ENCODE data around the gene HAAO. TPM values are rescaled to one million over a fixed set of nuclear protein-coding genes. Genes with fewer than 3 reads are reported as not detected.

Gene HAAO
- total RNA-seq, 1 experiment from 2014 or later, result 6.6 TPM

DNA sequence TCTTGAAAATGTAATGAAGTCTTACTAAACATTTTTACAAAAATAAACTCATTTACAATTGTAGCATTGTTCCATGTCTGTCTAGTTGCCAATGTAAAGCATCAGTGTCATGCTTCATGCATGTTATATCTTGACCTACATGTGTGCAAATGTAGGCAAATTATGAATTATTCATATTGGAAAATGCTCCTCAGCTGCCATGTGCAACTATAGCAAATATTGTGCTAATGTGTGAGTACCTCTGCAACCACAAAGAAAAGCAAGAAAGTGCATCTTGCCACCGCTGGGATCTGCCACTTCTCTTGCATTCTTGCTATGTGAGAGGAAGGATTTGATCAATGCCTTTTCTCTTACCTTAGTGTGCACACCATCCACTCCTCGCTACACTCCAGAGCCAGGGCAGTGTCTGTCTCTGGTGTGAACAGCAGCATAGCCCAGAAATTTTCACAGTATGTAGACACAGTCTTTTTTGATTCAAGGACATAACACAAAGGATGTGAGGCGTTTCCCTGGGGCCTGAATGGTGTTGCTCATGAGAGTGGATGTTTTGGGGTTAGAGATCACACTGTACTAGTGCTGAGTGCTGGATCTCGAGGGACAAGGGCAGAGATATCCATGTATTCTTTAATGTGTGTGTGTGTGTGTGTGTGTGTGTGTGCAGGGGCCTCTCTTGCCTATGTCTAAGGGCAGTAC lies 47.6 kb upstream of the HAAO start:
- no peaks in the 10 kb centered on the region; a peak in 1 of 5 replicates for H3K9me3 Mint-ChIP-seq
- H2BK120ac ChIP-seq (ENCODE audit: low read depth, low read length, poor library complexity, severe bottlenecking), result no peak overlapping the region
- peaks cover 6 to 7% of the 10 kb centered on the region in 2 experiments for H3K4me1 Mint-ChIP-seq
- no peak overlapping the region for H3K4me3 Mint-ChIP-seq
- H4K91ac ChIP-seq (ENCODE audit: insufficient read length, low read depth, low read length), result no peak overlapping the region
- no peaks in the 10 kb centered on the region for H3K4me1 ChIP-seq (ENCODE audit: insufficient read depth, low read length)
- no peak for DNase-seq
- no peaks in the 10 kb centered on the region for H3K79me2 ChIP-seq (ENCODE audit: insufficient read depth, low read length)
- no peak overlapping the region for H3K9ac ChIP-seq (ENCODE audit: extremely low read depth, insufficient read length, low read length)
- no peak overlapping the region for H3K56ac ChIP-seq (ENCODE audit: insufficient read length, low read depth, low read length)
- H3K4me2 ChIP-seq (ENCODE audit: insufficient read depth, insufficient read length, low read length), result no peak overlapping the region
- H3K18ac ChIP-seq (ENCODE audit: insufficient read length, low read depth, low read length), result no peak overlapping the region
- H3K27ac ChIP-seq (ENCODE audit: insufficient read length, low read depth, low read length), result no peak overlapping the region
- H2BK12ac ChIP-seq (ENCODE audit: insufficient read length, low read depth, low read length), result no peak overlapping the region
- no peak overlapping the region for H3T11ph ChIP-seq (ENCODE audit: low read length)
- no peak overlapping the region for H2AK5ac ChIP-seq (ENCODE audit: insufficient read length, low read length)
- no peak overlapping the region for H3K27ac Mint-ChIP-seq
- H3K4ac ChIP-seq (ENCODE audit: low read depth, low read length), result no peak overlapping the region
- TF ChIP-seq, protein P1, sequence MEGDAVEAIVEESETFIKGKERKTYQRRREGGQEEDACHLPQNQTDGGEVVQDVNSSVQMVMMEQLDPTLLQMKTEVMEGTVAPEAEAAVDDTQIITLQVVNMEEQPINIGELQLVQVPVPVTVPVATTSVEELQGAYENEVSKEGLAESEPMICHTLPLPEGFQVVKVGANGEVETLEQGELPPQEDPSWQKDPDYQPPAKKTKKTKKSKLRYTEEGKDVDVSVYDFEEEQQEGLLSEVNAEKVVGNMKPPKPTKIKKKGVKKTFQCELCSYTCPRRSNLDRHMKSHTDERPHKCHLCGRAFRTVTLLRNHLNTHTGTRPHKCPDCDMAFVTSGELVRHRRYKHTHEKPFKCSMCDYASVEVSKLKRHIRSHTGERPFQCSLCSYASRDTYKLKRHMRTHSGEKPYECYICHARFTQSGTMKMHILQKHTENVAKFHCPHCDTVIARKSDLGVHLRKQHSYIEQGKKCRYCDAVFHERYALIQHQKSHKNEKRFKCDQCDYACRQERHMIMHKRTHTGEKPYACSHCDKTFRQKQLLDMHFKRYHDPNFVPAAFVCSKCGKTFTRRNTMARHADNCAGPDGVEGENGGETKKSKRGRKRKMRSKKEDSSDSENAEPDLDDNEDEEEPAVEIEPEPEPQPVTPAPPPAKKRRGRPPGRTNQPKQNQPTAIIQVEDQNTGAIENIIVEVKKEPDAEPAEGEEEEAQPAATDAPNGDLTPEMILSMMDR (conservative IDR thresholded peaks at IDR 0.05), result no peak
- no peak overlapping the region for H4K5ac ChIP-seq (ENCODE audit: insufficient read length, low read depth, low read length)
- no peaks in the 10 kb centered on the region for H4K20me1 ChIP-seq (ENCODE audit: control insufficient read depth, insufficient read depth, insufficient read length)
- WGBS (ENCODE audit: extremely low coverage, insufficient read length, low lambda C conversion rate), result no CpG with 5 or more reads among the region's 4 CpGs
- no peaks in the 10 kb centered on the region; the same call in 1 of the 2 replicates for H3K27me3 Mint-ChIP-seq (ENCODE audit: low read depth)
- no peak overlapping the region for H2BK20ac ChIP-seq (ENCODE audit: low read depth, low read length, poor library complexity, severe bottlenecking)
- no peaks in the 10 kb centered on the region for H3K79me1 ChIP-seq (ENCODE audit: insufficient read depth, low read depth, low read length, poor library complexity, severe bottlenecking)
- no peak overlapping the region for H3K23ac ChIP-seq (ENCODE audit: insufficient read length, low read depth, low read length)
- H3K36me3 Mint-ChIP-seq (ENCODE audit: insufficient read depth in 1 of 3, low read depth in 3 of 3), result no peaks in the 10 kb centered on the region
- H4K8ac ChIP-seq (replicated peaks; ENCODE audit: insufficient read length, low read depth, low read length), result no peak overlapping the region
- no peak overlapping the region for H2BK15ac ChIP-seq (ENCODE audit: low read depth, low read length)
- no peak overlapping the region for H2BK5ac ChIP-seq (ENCODE audit: insufficient read length, low read length)
- H3K27me3 ChIP-seq (ENCODE audit: insufficient read depth, low read length), result no peaks in the 10 kb centered on the region
- H3K23me2 ChIP-seq (ENCODE audit: insufficient read length, low read depth, low read length, poor library complexity, severe bottlenecking), result no peaks in the 10 kb centered on the region
- no peak overlapping the region for H2AFZ ChIP-seq (ENCODE audit: low read length)
- no peak overlapping the region for H3K14ac ChIP-seq (ENCODE audit: insufficient read depth, low read length)
- H3K9me3 ChIP-seq (ENCODE audit: control insufficient read depth, low read depth, low read length), result no peaks in the 10 kb centered on the region

Measured in H9 (cell line).